Stimulated activated CD4-positive, alpha-beta T cell treated with anti-CD3 and anti-CD28 coated beads, Interleukin-2, amount 100 ng/mL, for 24 hours (primary cell): Measurements from ENCODE around the gene LRRC74A.
A peak's percentile ranks its signal among the peaks of the same experiment; 100 is the strongest.

Source experiments
- DNase-seq, 2 donors: peaks; one replicate each; pipeline ENCODE4 v3.0.0-alpha.2; 2020

Gene LRRC74A

DNA sequence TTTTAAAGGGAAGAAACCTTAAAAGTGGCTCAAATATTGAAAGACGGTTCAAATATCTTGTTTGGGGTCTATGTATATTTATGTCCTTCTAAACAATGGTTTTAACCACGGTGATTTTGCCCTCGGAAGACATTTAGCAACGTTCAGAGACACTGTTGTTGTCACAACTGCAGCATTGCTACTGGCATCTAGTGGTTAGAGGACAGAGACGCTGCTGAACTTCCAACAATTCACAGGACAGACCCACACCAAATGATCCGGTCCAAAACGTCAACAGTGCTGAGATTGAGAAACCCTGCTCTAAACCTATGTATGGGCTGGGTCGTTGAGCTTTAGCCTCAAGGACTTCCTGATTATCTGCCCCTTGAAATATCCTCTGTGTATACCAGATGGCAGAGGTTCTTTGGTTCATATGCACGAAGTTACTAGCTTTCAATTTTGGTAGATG, 15.2 kb upstream of the LRRC74A start:
- DNase-seq: no peak

DNA sequence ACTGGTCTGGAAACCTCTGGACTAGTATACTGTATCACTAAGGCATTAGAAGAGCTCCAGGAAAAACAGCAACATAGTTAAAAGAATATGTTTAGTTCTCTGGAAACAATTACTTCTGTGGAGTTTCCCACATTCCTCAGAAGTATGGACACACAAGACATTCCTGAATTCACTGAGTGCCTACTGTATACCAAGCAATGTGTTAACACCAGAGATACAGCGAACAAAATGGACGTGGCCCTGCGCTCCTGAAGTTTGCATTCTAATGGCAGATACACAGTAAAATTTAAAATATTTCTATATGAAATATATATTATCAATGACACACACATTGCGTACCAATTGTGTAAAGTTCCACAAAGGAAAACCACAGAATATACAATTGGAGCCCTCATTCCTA, 14.6 kb upstream of the LRRC74A start:
- no peak for DNase-seq

DNA sequence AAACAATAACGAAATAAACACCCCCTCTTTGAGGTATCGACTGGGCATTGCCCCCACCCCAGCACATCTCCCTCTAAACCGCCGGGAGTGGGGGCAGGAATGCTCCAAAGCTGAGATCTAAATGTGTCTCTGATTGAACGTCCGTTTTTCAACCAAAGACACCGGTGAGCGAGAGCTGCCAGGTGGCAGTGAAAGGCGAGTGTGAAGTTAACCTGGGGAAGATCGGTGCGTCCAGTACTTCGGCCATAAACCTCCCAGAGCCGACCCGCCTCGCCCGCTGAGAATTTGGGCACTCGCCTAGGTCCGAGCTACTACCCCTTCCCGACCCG, 14.2 kb upstream of the LRRC74A start:
- peak in 1 of 2 donors; percentile 29 for DNase-seq

- peak; percentile 96 to 97 for DNase-seq
Measured at GRCh38 chr14:76812422-76813383, 13.5 kb upstream of the LRRC74A start, which contains the start of gene ANGEL1. ANGEL1 (minus strand) TSS chr14:76812882; CDS start chr14:76812827, 55 bp downstream.

DNA sequence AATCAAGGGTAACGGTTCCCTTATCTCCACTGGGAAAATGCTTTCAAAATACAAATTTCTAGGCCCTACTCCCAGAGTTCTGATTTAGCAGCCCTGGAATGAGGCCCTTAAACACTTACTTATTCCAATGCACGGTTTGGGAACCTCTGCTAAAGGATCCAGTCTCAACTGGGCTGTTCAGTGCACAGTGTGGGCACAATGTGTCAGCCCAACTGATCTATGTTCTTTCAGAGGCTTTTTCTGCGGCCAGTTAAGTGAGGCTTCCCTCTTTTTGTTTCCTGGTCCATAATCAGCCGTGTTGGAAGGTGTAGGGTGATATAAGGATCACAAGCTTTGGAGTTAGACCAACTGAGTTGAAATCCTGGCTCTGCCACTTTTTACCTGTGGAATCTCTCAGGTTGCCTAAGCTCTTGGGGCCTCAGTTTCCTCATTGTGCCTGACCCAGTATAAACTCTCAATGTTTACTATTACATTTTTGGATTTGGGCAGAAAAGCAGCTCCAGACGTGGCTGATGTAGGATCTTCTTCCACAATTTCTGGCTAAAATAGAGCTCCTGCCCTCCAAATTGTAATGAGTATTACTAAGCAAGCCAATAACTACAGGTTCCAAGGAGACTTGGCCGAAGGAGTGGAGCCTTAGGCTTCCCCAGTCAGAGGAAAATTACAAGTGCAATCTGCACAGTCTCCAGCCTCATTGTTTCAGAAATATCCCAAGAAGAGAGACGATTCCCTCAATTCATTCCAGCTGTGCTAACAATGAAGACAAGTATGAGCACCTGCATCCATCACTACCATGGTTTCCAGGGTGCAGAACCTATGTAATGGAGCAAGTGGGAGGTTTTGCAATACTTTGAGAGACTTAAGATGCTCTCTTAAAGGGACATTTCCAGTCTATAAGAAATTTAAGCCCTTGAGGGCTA, 11.2 kb upstream of the LRRC74A start:
- no peak for DNase-seq

- no peak for DNase-seq
Measured at GRCh38 chr14:76820700-76821099, 5.5 kb upstream of the LRRC74A start.

GRCh38 chr14:76827696-76828296, 1.6 kb downstream of the LRRC74A start:
- DNase-seq: no peak

GRCh38 chr14:76828339-76829012, 2.3 kb downstream of the LRRC74A start:
- no peak for DNase-seq

DNA sequence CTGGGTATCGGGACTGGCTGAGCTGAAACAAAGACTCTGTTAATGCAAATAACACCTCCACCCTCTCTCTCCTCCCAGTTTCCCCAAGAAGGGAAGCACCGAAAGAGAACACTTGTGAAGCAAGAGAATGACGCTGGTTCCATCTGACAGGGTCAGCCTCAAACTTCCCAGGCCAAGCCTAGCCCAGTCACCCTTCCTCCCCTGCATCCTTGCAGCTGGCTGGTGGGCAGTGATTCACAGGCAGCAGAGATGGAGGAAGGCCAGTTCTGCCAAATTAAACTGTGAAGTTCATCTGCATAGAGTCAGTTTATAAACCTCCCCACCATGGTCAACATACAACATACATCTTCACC, 2.8 kb downstream of the LRRC74A start:
- DNase-seq: no peak

DNA sequence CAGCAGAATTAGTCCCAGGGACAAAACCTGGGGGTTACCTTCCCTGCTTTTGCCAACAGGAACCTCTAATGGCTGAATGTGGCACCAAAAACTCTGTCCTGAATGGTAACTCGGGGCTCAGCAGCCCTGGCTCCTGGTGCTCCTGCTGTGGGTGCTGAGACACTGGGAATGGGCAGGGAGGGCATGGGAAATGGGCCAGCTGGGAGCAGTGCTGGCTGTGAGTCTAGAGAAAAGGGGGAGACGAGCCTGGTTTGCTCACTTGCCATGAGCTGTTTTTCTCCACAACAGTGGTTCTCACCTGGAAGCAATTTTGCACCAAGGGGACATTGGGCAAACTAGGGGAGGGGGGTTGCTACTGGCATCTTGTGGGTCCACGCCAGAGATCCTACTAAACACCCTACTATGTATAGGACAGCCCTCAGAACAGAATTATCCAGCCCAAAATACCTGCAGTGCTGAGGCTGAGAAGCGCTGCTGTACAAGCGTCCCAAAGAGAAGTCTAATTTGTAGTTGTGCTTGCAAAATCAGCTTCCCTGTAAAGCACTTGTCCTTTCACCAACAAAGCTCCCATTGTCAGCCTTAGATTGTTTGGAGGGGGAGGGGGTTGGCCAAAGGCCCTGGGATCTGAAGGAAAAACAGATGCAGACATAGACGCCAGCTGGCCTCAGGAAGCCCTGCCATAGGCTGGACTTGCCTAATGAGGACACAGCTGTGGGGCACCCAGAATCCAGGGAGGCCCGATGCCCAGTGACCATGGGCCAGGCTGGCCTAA, 3.6 kb downstream of the LRRC74A start:
- DNase-seq: no peak

DNA sequence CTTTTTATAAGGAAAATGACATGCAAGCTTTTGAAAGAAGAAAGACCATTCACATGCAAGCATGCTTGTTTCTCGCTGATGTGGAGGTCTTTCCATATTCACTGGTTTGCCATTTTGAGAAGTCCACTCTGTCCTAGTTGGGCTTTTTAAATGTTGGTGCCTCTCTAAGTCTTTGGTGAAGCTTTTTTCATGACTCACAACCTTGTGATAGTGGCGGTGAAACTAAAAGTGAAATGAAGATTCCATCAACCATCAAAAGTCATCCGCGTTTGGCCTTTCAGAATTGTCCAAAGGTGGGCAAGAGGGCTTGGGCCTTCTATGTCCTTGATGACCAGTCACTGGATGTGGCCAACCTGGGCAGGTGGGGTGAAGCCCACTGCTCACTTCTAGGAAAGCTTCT, 4.3 kb downstream of the LRRC74A start:
- DNase-seq: no peak

DNA sequence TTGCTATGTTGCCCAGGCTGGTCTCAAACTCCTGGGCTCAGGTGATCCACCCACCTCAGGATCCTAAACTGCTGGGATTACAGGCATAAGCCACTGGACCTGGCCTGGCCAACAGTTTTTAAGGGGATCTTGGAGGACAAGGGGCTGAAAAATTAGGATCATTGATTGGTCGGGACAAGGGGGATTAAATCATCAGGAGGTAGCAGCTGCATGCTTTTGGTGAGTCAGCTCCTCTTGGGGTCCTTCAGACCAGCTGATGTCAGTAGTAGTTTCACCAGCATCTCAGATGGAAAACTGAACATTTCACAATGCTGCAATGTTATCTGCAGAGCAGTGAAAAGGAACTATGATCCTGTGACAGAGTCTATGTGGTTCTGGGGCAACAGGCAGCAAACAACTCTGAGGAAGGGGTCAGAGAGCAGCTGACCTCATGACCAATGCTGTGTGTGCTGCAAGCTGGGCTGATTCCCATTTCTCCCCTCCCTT, 6.3 kb downstream of the LRRC74A start:
- no peak for DNase-seq

- no peak for DNase-seq
Measured at GRCh38 chr14:76833011-76833410, 6.8 kb downstream of the LRRC74A start.

DNA sequence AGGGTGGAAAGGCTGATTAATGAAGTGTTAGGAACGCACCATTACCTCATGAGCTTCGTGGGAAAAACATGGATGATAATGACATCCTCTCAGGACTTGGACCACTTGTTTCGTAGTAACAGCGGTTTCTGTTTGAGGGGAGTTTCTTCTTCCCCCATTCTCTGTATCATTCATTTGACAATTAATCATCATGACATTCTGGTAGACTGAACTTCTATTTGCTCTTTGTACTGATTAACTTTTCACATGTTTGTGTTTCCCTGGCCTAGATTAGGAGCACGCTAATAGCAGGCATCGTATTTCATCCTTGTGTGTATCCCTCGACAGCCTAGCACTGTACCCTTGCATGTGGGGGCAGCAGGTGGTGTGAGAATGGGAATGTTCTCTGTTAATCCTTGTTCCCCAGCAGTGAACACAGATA, 8.0 kb downstream of the LRRC74A start:
- DNase-seq: no peak

- no peak for DNase-seq
Measured at GRCh38 chr14:76836029-76836630, 9.9 kb downstream of the LRRC74A start.

GRCh38 chr14:76837524-76837923, 11.3 kb downstream of the LRRC74A start:
- no peak for DNase-seq

DNA sequence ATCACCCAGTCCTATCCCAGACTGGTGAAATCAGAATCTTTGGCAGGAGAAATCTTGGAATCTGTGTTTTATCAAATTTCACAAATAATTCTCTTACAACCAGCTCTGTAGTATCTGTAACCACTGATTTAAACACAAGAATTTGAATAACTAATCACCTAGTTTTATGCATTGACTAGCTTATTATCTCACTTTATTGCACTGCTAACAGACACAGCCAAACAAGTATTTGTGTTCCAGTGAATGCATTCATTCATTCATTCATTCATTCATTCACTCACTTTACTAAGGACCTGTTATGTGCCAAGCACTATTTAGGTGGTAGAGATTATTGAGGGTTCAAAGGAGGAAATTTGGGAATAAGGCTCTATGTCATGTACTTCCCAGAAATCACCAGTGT, 16.2 kb downstream of the LRRC74A start:
- no peak for DNase-seq

- peak; percentile 64 to 67 for DNase-seq
Measured at GRCh38 chr14:76844223-76844622, 18.0 kb downstream of the LRRC74A start.

DNA sequence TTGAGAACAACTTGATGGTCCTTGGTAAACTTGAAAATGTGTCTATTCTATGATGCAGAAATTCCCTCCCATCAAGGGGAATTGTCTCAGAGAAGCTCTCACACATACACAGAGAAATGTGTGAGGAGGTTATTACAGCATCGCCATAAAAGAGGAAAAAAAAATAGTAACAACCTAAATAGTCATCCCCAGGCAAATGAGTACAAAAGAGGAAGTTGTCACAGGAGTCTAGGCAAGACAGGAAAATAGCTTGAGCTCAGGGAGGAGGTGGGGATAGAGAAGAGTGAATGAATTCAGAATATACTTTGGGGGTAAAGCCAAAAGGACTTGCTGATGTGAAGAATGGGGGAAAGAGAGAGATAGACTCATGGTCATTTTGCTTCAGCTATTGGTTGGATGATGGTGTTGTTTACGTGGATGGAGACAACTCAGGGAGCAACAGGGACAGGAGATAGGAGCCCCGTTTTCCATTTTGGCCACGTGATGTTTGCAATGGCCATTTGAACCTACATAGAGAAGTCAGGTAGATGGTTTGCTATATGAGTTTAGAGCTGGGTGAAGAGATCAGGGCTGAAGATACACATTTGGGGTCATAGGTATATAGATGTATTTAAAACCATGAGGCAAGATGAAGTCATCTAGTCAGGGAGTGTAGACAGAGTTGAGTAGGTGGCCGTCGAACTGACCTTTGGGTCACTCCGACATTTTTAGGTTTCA, 20.3 kb downstream of the LRRC74A start:
- no peak for DNase-seq

DNA sequence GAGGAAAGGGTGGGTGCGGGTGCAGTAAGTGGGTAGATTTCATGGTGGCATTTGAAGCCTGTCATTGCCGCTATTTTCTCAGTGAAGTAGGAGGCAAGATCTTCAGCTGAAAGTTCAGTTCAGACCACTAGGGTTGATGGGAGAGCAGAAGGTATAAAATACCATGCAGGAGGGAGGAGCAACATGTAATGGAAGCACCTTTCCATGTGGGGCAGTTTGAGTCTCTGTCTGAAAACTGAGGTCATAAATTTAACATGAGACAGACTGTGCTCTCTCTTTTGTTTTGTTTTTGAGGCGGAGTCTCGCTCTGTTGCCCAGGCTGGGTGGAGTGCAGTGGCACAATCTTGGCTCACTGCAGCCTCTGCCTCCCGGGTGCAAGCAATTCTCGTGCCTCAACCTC, 22.7 kb downstream of the LRRC74A start:
- DNase-seq: no peak

DNA sequence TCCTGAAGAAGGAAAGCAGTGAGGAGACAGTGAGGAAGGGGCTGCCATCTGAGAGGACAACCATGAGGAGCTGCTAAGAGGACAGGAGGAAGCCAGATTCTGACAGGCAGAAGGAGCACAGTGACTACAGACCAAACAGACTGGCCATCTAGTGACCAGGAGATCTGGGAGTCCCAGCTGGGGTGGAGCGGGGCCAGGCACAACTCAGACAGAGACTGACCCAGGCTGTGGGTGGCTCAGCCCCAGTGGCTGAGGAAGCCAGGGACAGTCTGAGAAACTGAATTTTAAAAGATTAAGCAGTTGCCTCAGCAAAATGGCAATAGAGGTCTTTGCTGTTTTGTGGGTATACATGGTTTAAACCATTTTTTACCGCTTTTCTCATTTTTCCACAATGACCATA, 28.9 kb downstream of the LRRC74A start:
- no peak for DNase-seq
